ENCODE measurements around the gene PARD6G. TPM values are rescaled to one million over a fixed set of nuclear protein-coding genes. Genes with fewer than 3 reads are reported as not detected.

PARD6G gene
- total and polyA plus RNA-seq, 2 experiments from 2014 or later, result 8.2 to 11.8 TPM

GRCh38 chr18:80173060-80173459 lies 74.3 kb downstream of the PARD6G start:
- Histone ChIP-seq H3K4me1 (ENCODE audit: insufficient read depth) (peaks cover 6% of the 10 kb centered on the region), H3K27ac (no peak overlapping the region), H3K4me2 (no peak overlapping the region), H3K36me3 (replicated peaks; ENCODE audit: insufficient read depth, low read depth) (no peaks in the 10 kb centered on the region), H3K27me3 (no peaks in the 10 kb centered on the region), H3K9me3 (ENCODE audit: low read depth) (no peaks in the 10 kb centered on the region), H3K79me2 (no peaks in the 10 kb centered on the region), H3K4me3 (no peak overlapping the region), H2AFZ (no peak overlapping the region), H4K20me1 (ENCODE audit: insufficient read depth, poor library complexity, severe bottlenecking) (no peaks in the 10 kb centered on the region), H3K9me2 (replicated peaks; ENCODE audit: insufficient read depth) (no peaks in the 10 kb centered on the region)
- TF ChIP-seq CTCF (IDR thresholded peaks at IDR 0.05; ENCODE audit: poor library complexity) (no peak), EZH2 (IDR thresholded peaks at IDR 0.05; ENCODE audit: borderline replicate concordance) (no peak)
- no peak for DNase-seq (ENCODE audit: low spot score)
- 94% methylated on average over 10 of the region's 10 CpGs for WGBS (ENCODE audit: low lambda C conversion rate, missing lambda C conversion rate)

GRCh38 chr18:80172056-80172455 lies 75.3 kb downstream of the PARD6G start:
- peaks cover 9% of the 10 kb centered on the region for H3K4me1 ChIP-seq (ENCODE audit: insufficient read depth)
- H3K36me3 ChIP-seq (replicated peaks; ENCODE audit: insufficient read depth, low read depth), result no peaks in the 10 kb centered on the region
- H4K20me1 ChIP-seq (ENCODE audit: insufficient read depth, poor library complexity, severe bottlenecking), result no peaks in the 10 kb centered on the region
- H3K9me2 ChIP-seq (replicated peaks; ENCODE audit: insufficient read depth), result no peaks in the 10 kb centered on the region
- no peaks in the 10 kb centered on the region for H3K9me3 ChIP-seq (ENCODE audit: low read depth)
- TF ChIP-seq EZH2phosphoT487 (IDR thresholded peaks at IDR 0.05; ENCODE audit: low read depth, severe bottlenecking, unreplicated experiment), result no peak
- TF ChIP-seq CTCF (IDR thresholded peaks at IDR 0.05; ENCODE audit: poor library complexity), result no peak
- no peak for TF ChIP-seq EZH2 (IDR thresholded peaks at IDR 0.05; ENCODE audit: borderline replicate concordance)
- no peak overlapping the region for H3K4me2 ChIP-seq
- no peaks in the 10 kb centered on the region for H3K27me3 ChIP-seq
- 88% methylated on average over 4 of the region's 4 CpGs for WGBS (ENCODE audit: low lambda C conversion rate, missing lambda C conversion rate)
- H2AFZ ChIP-seq, result no peak overlapping the region
- H3K79me2 ChIP-seq, result no peaks in the 10 kb centered on the region
- no peak for DNase-seq (ENCODE audit: low spot score)
- H3K27ac ChIP-seq, result peak overlapping the region; percentile 11
- no peak overlapping the region for H3K4me3 ChIP-seq

GRCh38 chr18:80171054-80171872 lies 76.1 kb downstream of the PARD6G start:
- H3K9me3 ChIP-seq (ENCODE audit: low read depth), result no peaks in the 10 kb centered on the region
- peak; percentile 64 for DNase-seq (ENCODE audit: low spot score)
- H3K36me3 ChIP-seq (replicated peaks; ENCODE audit: insufficient read depth, low read depth), result no peaks in the 10 kb centered on the region
- no peaks in the 10 kb centered on the region for H3K79me2 ChIP-seq
- no peaks in the 10 kb centered on the region for H4K20me1 ChIP-seq (ENCODE audit: insufficient read depth, poor library complexity, severe bottlenecking)
- TF ChIP-seq CTCF (IDR thresholded peaks at IDR 0.05; ENCODE audit: poor library complexity) (peak; percentile 89), EZH2phosphoT487 (IDR thresholded peaks at IDR 0.05; ENCODE audit: low read depth, severe bottlenecking, unreplicated experiment) (no peak), EZH2 (IDR thresholded peaks at IDR 0.05; ENCODE audit: borderline replicate concordance) (no peak)
- no peaks in the 10 kb centered on the region for H3K27me3 ChIP-seq
- H3K4me3 ChIP-seq, result no peak overlapping the region
- H3K4me1 ChIP-seq (ENCODE audit: insufficient read depth), result peaks cover 9% of the 10 kb centered on the region
- peak overlapping the region; percentile 56 for H3K27ac ChIP-seq
- H3K9me2 ChIP-seq (replicated peaks; ENCODE audit: insufficient read depth), result no peaks in the 10 kb centered on the region
- no peak overlapping the region for H2AFZ ChIP-seq
- H3K4me2 ChIP-seq, result peak overlapping the region; percentile 66
- WGBS (ENCODE audit: low lambda C conversion rate, missing lambda C conversion rate), result 44% methylated on average over 23 of the region's 23 CpGs
